SU-DHL-6 (cell line): Measurements from ENCODE around the gene TTC3.

Source experiments
- H2AFZ ChIP-seq: fragments of 200-600 bp; sonication (generic); 2 replicates; pipeline ENCODE4 v1.6.1; 2014; ENCODE audit warnings: low read depth, mild to moderate bottlenecking, moderate library complexity, mixed read lengths, antibody characterized with exemption, low read length; ENCODE audit not compliant: severe bottlenecking
- H3F3A ChIP-seq: fragments of 200-600 bp; shearing (Covaris generic); 2 replicates; pipeline ENCODE4 v1.6.0; 2016; ENCODE audit warnings: antibody characterized with exemption, mild to moderate bottlenecking; ENCODE audit not compliant: insufficient read depth
- H3K27ac ChIP-seq: fragments of 200-600 bp; sonication (generic); 2 replicates; pipeline ENCODE4 v1.5.1; 2016; ENCODE audit warnings: low read depth, mild to moderate bottlenecking, low read length, moderate library complexity, mixed read lengths
- H3K27me3 ChIP-seq: fragments of 200-600 bp; sonication (generic), shearing (Covaris generic); 2 replicates; pipeline ENCODE4 v1.6.0; 2014; ENCODE audit warnings: mild to moderate bottlenecking, low read length
- H3K36me3 ChIP-seq: fragments of 200-600 bp; sonication (generic); 2 replicates; pipeline ENCODE4 v1.6.1; 2014; ENCODE audit warnings: mild to moderate bottlenecking, low read length, mixed read lengths
- H3K4me2 ChIP-seq: fragments of 300-600, 200-600 bp; shearing (Covaris generic), sonication (generic); 2 replicates; pipeline ENCODE4 v1.6.0; 2014; ENCODE audit warnings: low read length, low read depth, mild to moderate bottlenecking; ENCODE audit not compliant: poor library complexity, severe bottlenecking
- H3K4me3 ChIP-seq: fragments of 200-600 bp; sonication (generic); 2 replicates; pipeline ENCODE4 v1.5.1; 2014; ENCODE audit warnings: antibody characterized with exemption, low read length, mild to moderate bottlenecking, mixed read lengths; ENCODE audit not compliant: insufficient read depth, poor library complexity, severe bottlenecking
- H3K79me2 ChIP-seq: fragments of 200-600 bp; sonication (generic); 2 replicates; pipeline ENCODE4 v1.6.1; 2014; ENCODE audit warnings: mild to moderate bottlenecking, low read length, moderate library complexity; ENCODE audit not compliant: insufficient read depth
- H3K9ac ChIP-seq: fragments of 200-600 bp; sonication (generic); 2 replicates; pipeline ENCODE4 v1.7.0; 2014; ENCODE audit warnings: mild to moderate bottlenecking, low read length
- H3K9me2 ChIP-seq: fragments of 200-600 bp; sonication (generic); replicated peaks from 2 replicates; pipeline ENCODE4 v1.6.1; 2014; ENCODE audit warnings: low read length; ENCODE audit not compliant: insufficient read depth
- H3K9me3 ChIP-seq: fragments of 200-600 bp; sonication (generic); 2 replicates; pipeline ENCODE4 v1.6.1; 2014; ENCODE audit warnings: low read length, mixed read lengths; ENCODE audit not compliant: insufficient read depth
- H4K20me1 ChIP-seq: fragments of 200-600 bp; sonication (generic); 2 replicates; pipeline ENCODE4 v1.6.1; 2014; ENCODE audit warnings: low read depth, mild to moderate bottlenecking, antibody characterized with exemption, low read length, moderate library complexity, mixed read lengths
- CTCF ChIP-seq: fragments of 200-600 bp; sonication (generic); IDR thresholded peaks from one replicate; pipeline ENCODE4 v1.5.1; 2017; ENCODE audit warnings: antibody characterized with exemption, mild to moderate bottlenecking, low read length, moderate library complexity; ENCODE audit not compliant: insufficient read depth, poor library complexity, severe bottlenecking
- EZH2phosphoT487 ChIP-seq: fragments of 200-600 bp; sonication (generic), shearing (Covaris generic); conservative IDR thresholded peaks from 2 replicates; pipeline ENCODE4 v1.6.1; 2018; ENCODE audit warnings: mild to moderate bottlenecking, antibody characterized with exemption, low read length, moderate library complexity, mixed read lengths

The TTC3 gene

GRCh38 chr21:37237346-37237745, 164.3 kb downstream of the TTC3 start:
- Histone ChIP-seq H4K20me1 (no peaks in the 10 kb centered on the region; the same call in 1 of the 2 replicates), H3K36me3 (peaks cover 10% of the 10 kb centered on the region; the same call in 1 of the 2 replicates), H2AFZ (no peak overlapping the region), H3K4me3 (no peak overlapping the region), H3F3A (no peaks in the 10 kb centered on the region), H3K9ac (no peak overlapping the region), H3K27ac (no peak overlapping the region), H3K27me3 (no peaks in the 10 kb centered on the region), H3K79me2 (peaks cover 8% of the 10 kb centered on the region; the same call in 1 of the 2 replicates), H3K9me3 (no peaks in the 10 kb centered on the region), H3K4me2 (no peak overlapping the region), H3K9me2 (no peaks in the 10 kb centered on the region)
- TF ChIP-seq EZH2phosphoT487, result no peak
- no peak for TF ChIP-seq CTCF

GRCh38 chr21:37237764-37238163, 164.7 kb downstream of the TTC3 start:
- no peaks in the 10 kb centered on the region for H3K27me3 ChIP-seq
- no peaks in the 10 kb centered on the region for H3K9me3 ChIP-seq
- H3K4me3 ChIP-seq, result no peak overlapping the region
- H3K27ac ChIP-seq, result no peak overlapping the region
- TF ChIP-seq EZH2phosphoT487, result no peak
- TF ChIP-seq CTCF, result no peak
- no peaks in the 10 kb centered on the region for H3K9me2 ChIP-seq
- H3K36me3 ChIP-seq, result peaks cover 10% of the 10 kb centered on the region; the same call in 1 of the 2 replicates
- no peak overlapping the region for H2AFZ ChIP-seq
- no peaks in the 10 kb centered on the region for H3F3A ChIP-seq
- no peaks in the 10 kb centered on the region; the same call in 1 of the 2 replicates for H4K20me1 ChIP-seq
- no peak overlapping the region for H3K9ac ChIP-seq
- H3K4me2 ChIP-seq, result no peak overlapping the region
- H3K79me2 ChIP-seq, result peaks cover 12% of the 10 kb centered on the region

GRCh38 chr21:37240978-37241377, 167.9 kb downstream of the TTC3 start:
- H3K9me3 ChIP-seq, result no peaks in the 10 kb centered on the region
- H3K9ac ChIP-seq, result no peak overlapping the region

More at GRCh38 chr21:37240978-37241377, 167.9 kb downstream of the TTC3 start:
- no peak overlapping the region for H2AFZ ChIP-seq
- no peaks in the 10 kb centered on the region for H3K27me3 ChIP-seq
- no peak overlapping the region for H3K4me2 ChIP-seq
- no peak overlapping the region for H3K27ac ChIP-seq
- no peak overlapping the region for H3K4me3 ChIP-seq
- TF ChIP-seq CTCF (no peak), EZH2phosphoT487 (no peak)
- no peaks in the 10 kb centered on the region for H3K9me2 ChIP-seq
- H3K79me2 ChIP-seq, result peaks cover 44% of the 10 kb centered on the region
- no peaks in the 10 kb centered on the region for H3F3A ChIP-seq
- H4K20me1 ChIP-seq, result no peaks in the 10 kb centered on the region; the same call in 1 of the 2 replicates
- peaks cover 8% of the 10 kb centered on the region; the same call in 1 of the 2 replicates for H3K36me3 ChIP-seq
